Esophagus squamous epithelium (tissue), 4 donors: ENCODE data around the gene LRRTM3.

Source experiments
- POLR2A ChIP-seq, 4 donors: fragments of 450-650 bp; IDR thresholded peaks; one replicate each; pipeline ENCODE4 v1.6.1; 2017; ENCODE audit warnings: antibody characterized with exemption in 4 of 4, mild to moderate bottlenecking in 4 of 4, moderate library complexity in 3 of 4
- TF ChIP-seq, protein P1 (sequence below), 6 experiments: fragments of 450-650 bp in 4 of 6; fragments of 200-600 bp in 2 of 6; sonication (generic) in 2 of 6; IDR thresholded peaks; one replicate each; pipeline ENCODE4 v1.5.1; 2016 to 2019; ENCODE audit warnings: antibody characterized with exemption in 6 of 6, mild to moderate bottlenecking in 4 of 6, moderate library complexity in 4 of 6

DNA sequence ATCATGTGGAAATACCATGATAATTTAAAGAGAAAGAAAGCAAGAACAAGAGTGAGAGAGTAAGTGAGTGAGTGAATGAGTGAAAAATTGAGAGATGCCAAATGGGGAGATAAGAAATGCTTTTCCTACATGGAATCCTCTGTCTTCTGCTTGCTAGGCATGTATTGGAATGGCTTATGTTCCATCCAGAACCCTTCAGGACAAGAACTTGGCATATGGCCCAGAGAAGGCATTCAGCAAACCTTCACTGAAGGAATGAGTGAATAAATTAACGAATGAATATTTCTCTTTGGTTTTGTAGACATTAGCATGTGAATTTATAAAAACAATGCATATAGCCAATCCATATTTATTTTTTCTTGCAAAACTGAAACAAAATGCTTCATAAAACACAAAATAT lies 162.2 kb downstream of the LRRTM3 start:
- TF ChIP-seq, protein P1, sequence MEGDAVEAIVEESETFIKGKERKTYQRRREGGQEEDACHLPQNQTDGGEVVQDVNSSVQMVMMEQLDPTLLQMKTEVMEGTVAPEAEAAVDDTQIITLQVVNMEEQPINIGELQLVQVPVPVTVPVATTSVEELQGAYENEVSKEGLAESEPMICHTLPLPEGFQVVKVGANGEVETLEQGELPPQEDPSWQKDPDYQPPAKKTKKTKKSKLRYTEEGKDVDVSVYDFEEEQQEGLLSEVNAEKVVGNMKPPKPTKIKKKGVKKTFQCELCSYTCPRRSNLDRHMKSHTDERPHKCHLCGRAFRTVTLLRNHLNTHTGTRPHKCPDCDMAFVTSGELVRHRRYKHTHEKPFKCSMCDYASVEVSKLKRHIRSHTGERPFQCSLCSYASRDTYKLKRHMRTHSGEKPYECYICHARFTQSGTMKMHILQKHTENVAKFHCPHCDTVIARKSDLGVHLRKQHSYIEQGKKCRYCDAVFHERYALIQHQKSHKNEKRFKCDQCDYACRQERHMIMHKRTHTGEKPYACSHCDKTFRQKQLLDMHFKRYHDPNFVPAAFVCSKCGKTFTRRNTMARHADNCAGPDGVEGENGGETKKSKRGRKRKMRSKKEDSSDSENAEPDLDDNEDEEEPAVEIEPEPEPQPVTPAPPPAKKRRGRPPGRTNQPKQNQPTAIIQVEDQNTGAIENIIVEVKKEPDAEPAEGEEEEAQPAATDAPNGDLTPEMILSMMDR (IDR thresholded peaks at IDR 0.05): no peak
- no peak for TF ChIP-seq POLR2A (IDR thresholded peaks at IDR 0.05)
